T-helper 2 cell treated with Interferon-gamma antibody and Interleukin-4, amounts not matched to agents 5 μg/mL and 100 μg/mL, for 36 hours (primary cell): Measurements from ENCODE around the gene ASCL1.
A peak's percentile ranks its signal among the peaks of the same experiment; 100 is the strongest.

Experiments
- DNase-seq: peaks from one replicate; pipeline ENCODE4 v3.0.0; 2021; ENCODE audit warnings: low spot score
- H3K27ac Mint-ChIP-seq: one replicate; pipeline ENCODE4 v1.8.0; 2021; ENCODE audit warnings: mild to moderate bottlenecking, mixed read lengths
- H3K27me3 Mint-ChIP-seq: one replicate; pipeline ENCODE4 v1.8.0; 2021; ENCODE audit warnings: low read depth, mixed read lengths
- H3K36me3 Mint-ChIP-seq: one replicate; pipeline ENCODE4 v1.8.0; 2021; ENCODE audit warnings: low read depth, mixed read lengths
- H3K4me1 Mint-ChIP-seq: one replicate; pipeline ENCODE4 v1.8.0; 2021; ENCODE audit warnings: low read depth, mixed read lengths
- H3K4me3 Mint-ChIP-seq: one replicate; pipeline ENCODE4 v1.8.0; 2022; ENCODE audit warnings: mild to moderate bottlenecking, moderate library complexity, mixed read lengths
- H3K9me3 Mint-ChIP-seq: one replicate; pipeline ENCODE4 v1.8.0; 2021; ENCODE audit warnings: mixed read lengths

ASCL1 gene

DNA sequence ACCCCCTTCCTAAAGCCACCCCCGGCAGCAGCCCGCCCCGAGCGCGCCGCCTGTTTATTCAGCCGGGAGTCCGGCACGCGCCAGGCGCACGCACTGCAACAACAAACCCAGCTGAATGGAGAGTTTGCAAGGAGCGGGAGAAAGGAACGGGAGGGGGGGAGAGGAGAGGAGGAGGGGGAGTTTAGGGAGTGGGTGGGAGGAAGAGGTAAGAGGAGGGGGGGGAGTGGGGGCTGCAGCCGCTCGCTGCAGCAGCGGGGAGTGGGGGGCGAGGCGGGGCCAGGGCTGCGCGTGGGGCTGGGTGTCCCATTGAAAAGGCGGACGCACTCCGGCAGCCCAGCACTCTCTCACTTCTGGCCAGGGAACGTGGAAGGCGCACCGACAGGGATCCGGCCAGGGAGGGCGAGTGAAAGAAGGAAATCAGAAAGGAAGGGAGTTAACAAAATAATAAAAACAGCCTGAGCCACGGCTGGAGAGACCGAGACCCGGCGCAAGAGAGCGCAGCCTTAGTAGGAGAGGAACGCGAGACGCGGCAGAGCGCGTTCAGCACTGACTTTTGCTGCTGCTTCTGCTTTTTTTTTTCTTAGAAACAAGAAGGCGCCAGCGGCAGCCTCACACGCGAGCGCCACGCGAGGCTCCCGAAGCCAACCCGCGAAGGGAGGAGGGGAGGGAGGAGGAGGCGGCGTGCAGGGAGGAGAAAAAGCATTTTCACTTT is at the start of gene ASCL1:
ASCL1 (plus strand) TSS at position 336 of the 712 bp plus-strand sequence. CDS start 571 bp downstream, outside the sequence.
- peaks cover 36% of the 10 kb centered on the region for H3K4me1 Mint-ChIP-seq
- H3K27ac Mint-ChIP-seq, result peak within 1 kb of the TSS; percentile 47
- no peaks in the 10 kb centered on the region for H3K36me3 Mint-ChIP-seq
- H3K4me3 Mint-ChIP-seq, result peak within 1 kb of the TSS; percentile 76
- no peaks in the 10 kb centered on the region for H3K9me3 Mint-ChIP-seq
- peaks cover 83% of the 10 kb centered on the region for H3K27me3 Mint-ChIP-seq
- no peak for DNase-seq

DNA sequence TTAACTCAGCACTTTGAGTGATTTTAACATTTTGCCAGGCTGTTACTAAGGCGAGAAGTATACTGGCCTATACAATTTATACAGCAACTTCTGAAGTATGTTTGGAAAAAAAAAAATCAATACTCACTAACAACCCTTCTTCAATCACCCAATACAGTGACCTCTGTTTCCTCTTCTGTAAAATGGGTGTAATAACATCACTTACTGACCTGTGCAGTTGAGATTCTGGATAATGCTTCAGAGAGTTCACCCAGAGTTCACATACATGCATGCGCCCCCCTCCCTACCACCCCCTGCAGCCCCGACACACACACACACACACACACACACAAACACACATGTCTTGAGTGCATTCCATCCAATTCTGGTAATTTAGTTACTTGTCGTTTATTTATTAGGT is 49.6 kb upstream of the ASCL1 start:
- no peak for DNase-seq

GRCh38 chr12:102910137-102910536 is 47.3 kb upstream of the ASCL1 start:
- no peak overlapping the region for H3K4me3 Mint-ChIP-seq

More for the DNA sequence above, 49.6 kb upstream of the ASCL1 start:
- Mint-ChIP-seq H3K9me3 (no peaks in the 10 kb centered on the region), H3K27ac (no peak overlapping the region), H3K4me1 (no peaks in the 10 kb centered on the region), H3K4me3 (no peak overlapping the region), H3K27me3 (peaks cover 3% of the 10 kb centered on the region), H3K36me3 (no peaks in the 10 kb centered on the region)

DNA sequence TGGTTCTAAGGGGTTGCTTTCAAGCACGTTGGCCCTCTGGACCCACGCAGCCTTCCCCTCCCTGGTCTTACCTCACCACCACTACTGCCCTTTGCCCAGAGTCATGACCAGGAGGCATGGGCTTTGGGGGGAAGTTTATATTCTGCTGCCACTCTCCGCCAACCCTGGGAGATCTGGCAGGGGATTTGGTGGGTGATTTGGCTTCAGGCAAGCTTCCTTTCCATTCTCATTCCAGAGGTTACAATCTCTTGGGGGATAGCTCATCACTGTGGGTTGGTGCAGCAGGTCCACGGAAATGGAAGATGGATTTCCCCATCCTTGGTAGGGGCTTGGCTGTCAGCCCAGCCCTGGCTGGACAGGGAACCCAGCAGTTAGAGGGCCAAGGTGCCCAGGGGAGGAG is 46.7 kb upstream of the ASCL1 start:
- no peaks in the 10 kb centered on the region for H3K9me3 Mint-ChIP-seq
- H3K36me3 Mint-ChIP-seq, result no peaks in the 10 kb centered on the region
- no peaks in the 10 kb centered on the region for H3K4me1 Mint-ChIP-seq
- no peak overlapping the region for H3K27ac Mint-ChIP-seq
- no peak for DNase-seq
- no peak overlapping the region for H3K4me3 Mint-ChIP-seq
- H3K27me3 Mint-ChIP-seq, result peaks cover 6% of the 10 kb centered on the region

More at GRCh38 chr12:102910137-102910536, 47.3 kb upstream of the ASCL1 start:
- Mint-ChIP-seq H3K27ac (no peak overlapping the region), H3K27me3 (peaks cover 5% of the 10 kb centered on the region), H3K4me1 (no peaks in the 10 kb centered on the region), H3K36me3 (no peaks in the 10 kb centered on the region), H3K9me3 (no peaks in the 10 kb centered on the region)
- no peak for DNase-seq

GRCh38 chr12:102911320-102911719 is 46.2 kb upstream of the ASCL1 start:
- no peak overlapping the region for H3K4me3 Mint-ChIP-seq
- no peak overlapping the region for H3K27ac Mint-ChIP-seq
- H3K36me3 Mint-ChIP-seq, result no peaks in the 10 kb centered on the region
- H3K4me1 Mint-ChIP-seq, result no peaks in the 10 kb centered on the region
- H3K27me3 Mint-ChIP-seq, result peaks cover 8% of the 10 kb centered on the region
- no peaks in the 10 kb centered on the region for H3K9me3 Mint-ChIP-seq
- DNase-seq, result no peak

DNA sequence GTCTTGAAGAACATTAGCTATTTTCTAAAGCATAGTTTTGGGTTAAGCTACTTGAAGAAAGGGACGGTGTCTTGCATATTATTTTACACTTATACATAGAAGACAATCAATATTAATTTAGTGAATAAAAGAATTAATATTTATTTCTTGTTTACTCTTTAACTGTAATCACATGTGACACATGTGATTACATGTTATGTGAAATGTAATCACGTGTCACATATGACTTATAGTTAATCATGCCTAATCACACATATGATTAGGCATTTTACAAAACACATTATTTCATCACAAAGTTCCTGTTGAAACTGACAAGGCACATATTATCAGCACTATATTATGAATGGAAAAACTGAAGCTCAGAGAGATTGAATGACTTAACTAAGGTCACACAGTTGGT is 45.2 kb upstream of the ASCL1 start:
- Mint-ChIP-seq H3K36me3 (no peaks in the 10 kb centered on the region), H3K27me3 (peaks cover 9% of the 10 kb centered on the region), H3K4me3 (no peak overlapping the region), H3K9me3 (no peaks in the 10 kb centered on the region), H3K27ac (no peak overlapping the region), H3K4me1 (no peaks in the 10 kb centered on the region)
- no peak for DNase-seq

GRCh38 chr12:102913453-102914226 is 43.8 kb upstream of the ASCL1 start:
- Mint-ChIP-seq H3K36me3 (no peaks in the 10 kb centered on the region), H3K27me3 (peaks cover 9% of the 10 kb centered on the region), H3K9me3 (no peaks in the 10 kb centered on the region), H3K27ac (no peak overlapping the region), H3K4me1 (peaks cover 1% of the 10 kb centered on the region), H3K4me3 (no peak overlapping the region)
- DNase-seq, result no peak

- H3K27ac Mint-ChIP-seq, result no peak overlapping the region
- peaks cover 14% of the 10 kb centered on the region for H3K27me3 Mint-ChIP-seq
- H3K9me3 Mint-ChIP-seq, result no peaks in the 10 kb centered on the region
- H3K36me3 Mint-ChIP-seq, result no peaks in the 10 kb centered on the region
- H3K4me3 Mint-ChIP-seq, result peak overlapping the region; percentile 69
- H3K4me1 Mint-ChIP-seq, result peaks cover 1% of the 10 kb centered on the region
- DNase-seq, result no peak
These were observed 41.0 kb upstream of the ASCL1 start for GRCh38 chr12:102916252-102917025.

DNA sequence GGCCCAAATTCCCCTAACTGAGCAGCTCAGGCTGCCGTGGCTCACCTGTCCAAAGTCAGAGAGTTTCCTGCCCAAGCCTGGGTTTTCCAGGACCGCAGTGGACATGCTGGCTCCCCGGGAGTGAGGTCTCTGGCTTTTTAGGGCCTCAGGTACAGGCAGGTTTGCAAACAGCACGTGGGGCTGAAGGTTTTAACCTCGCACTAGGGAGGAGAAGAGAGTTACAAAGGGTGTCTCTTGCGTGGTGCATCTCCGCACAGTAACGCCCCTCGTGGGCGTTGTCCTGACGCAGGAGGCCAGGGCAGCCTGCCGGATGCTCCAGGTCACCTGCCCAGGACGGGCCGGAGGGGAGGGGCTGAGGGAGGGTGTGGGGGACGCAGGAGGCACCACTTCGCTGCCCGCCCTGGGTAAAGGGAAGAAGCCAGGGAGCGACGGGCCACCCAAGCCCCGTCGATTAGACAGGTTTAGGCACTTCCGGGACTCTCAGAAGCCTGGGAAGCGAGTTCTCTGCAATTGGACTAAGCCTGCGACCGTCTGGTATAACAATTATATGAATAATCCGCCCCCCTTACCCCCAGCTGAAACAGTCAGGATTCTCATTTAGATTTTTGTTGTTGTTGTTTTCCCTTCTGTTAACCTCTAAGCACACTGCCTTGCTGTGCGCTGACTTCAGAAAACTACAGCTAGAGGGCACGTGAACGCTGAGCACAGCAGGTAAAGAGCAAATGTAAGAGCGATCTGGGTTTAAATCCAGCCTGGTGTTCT is 40.3 kb upstream of the ASCL1 start, which contains the start of gene PAH:
PAH (minus strand) TSS at position 219 of the 762 bp plus-strand sequence; CDS start at position 105, 114 bp downstream.
- Mint-ChIP-seq H3K9me3 (no peaks in the 10 kb centered on the region), H3K36me3 (no peaks in the 10 kb centered on the region), H3K27ac (no peak within 1 kb of the TSS), H3K27me3 (peaks cover 14% of the 10 kb centered on the region), H3K4me1 (peaks cover 1% of the 10 kb centered on the region), H3K4me3 (peak within 1 kb of the TSS; percentile 69)
- DNase-seq, result no peak

- Mint-ChIP-seq H3K36me3 (no peaks in the 10 kb centered on the region), H3K4me1 (peaks cover 1% of the 10 kb centered on the region), H3K4me3 (no peak overlapping the region), H3K27ac (no peak overlapping the region), H3K9me3 (no peaks in the 10 kb centered on the region), H3K27me3 (peaks cover 11% of the 10 kb centered on the region)
- no peak for DNase-seq
These were observed 38.6 kb upstream of the ASCL1 start for GRCh38 chr12:102918840-102919239.

DNA sequence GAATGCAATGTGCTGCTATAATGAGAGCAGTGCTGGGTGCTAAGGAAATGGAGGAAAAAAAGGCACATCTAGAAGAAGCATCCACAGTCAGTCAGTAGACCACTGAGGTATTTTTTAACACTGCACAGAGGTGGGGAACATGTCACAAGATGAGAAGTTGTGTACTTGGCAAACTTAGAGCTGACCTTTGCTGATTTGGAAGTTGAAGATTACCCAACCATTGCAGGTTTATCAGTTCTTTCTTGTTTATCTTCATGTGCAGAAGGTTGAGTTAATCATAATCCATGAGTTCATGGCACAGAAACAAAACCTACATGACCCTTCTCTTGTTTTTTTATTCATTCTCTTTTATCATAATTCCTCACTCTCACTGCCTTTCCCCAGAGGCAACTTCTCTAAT is 37.2 kb upstream of the ASCL1 start:
- H3K36me3 Mint-ChIP-seq, result no peaks in the 10 kb centered on the region
- H3K27me3 Mint-ChIP-seq, result peaks cover 11% of the 10 kb centered on the region
- H3K9me3 Mint-ChIP-seq, result no peaks in the 10 kb centered on the region
- H3K4me3 Mint-ChIP-seq, result no peak overlapping the region
- peaks cover 1% of the 10 kb centered on the region for H3K4me1 Mint-ChIP-seq
- H3K27ac Mint-ChIP-seq, result no peak overlapping the region
- no peak for DNase-seq

DNA sequence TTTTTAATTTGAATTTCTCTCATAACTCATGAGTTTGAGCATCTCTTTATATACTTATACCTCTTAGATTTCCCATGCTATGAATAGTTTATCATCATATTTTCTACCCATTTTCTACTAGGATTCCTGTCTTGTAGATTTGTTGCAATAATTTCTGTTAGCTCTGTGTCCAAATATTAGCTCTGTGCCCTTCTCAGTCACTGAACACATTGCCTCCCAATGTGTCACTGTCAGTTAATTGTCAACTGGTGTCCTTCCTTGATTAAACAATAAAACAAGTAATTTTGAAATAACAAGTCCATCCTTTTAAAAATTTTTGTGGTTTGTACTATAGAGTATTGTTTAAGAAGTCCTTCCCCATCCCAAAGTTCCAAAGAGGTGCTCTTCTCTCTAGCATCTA is 36.2 kb upstream of the ASCL1 start:
- DNase-seq, result no peak
- Mint-ChIP-seq H3K27me3 (peaks cover 9% of the 10 kb centered on the region), H3K4me3 (no peak overlapping the region), H3K9me3 (no peaks in the 10 kb centered on the region), H3K27ac (no peak overlapping the region), H3K4me1 (peaks cover 1% of the 10 kb centered on the region), H3K36me3 (no peaks in the 10 kb centered on the region)

DNA sequence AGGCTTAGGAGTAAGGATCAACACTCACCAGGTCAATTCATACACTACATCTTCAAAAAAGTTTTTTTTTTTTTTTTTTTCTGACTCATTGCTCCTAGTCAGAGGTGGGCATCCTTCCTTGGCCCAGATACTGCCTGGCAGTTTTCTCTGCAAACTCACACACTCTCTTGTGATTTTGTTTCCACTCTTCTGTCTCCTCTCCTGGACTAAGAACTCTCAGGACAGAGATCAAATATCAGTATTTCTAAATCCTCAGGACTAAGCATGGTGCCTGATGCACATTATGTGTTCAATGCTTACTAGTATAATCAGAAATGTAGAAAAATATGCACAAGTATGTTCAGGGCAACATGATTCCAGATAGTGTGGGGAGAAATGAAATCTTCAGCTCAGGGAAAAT is 30.3 kb upstream of the ASCL1 start:
- H3K4me3 Mint-ChIP-seq, result no peak overlapping the region
- no peaks in the 10 kb centered on the region for H3K9me3 Mint-ChIP-seq
- no peak overlapping the region for H3K27ac Mint-ChIP-seq
- H3K27me3 Mint-ChIP-seq, result no peaks in the 10 kb centered on the region
- DNase-seq, result no peak
- H3K36me3 Mint-ChIP-seq, result no peaks in the 10 kb centered on the region
- H3K4me1 Mint-ChIP-seq, result no peaks in the 10 kb centered on the region
